NCI-H524 treated with DMSO at 0.1 percent for 48 hours (cell line): ENCODE data around the gene EIF4B.

Source experiments
- DNase-seq: peaks from one replicate; lab custom pipeline; 2025; lab: John Stamatoyannopoulos, UW

Gene EIF4B

DNA sequence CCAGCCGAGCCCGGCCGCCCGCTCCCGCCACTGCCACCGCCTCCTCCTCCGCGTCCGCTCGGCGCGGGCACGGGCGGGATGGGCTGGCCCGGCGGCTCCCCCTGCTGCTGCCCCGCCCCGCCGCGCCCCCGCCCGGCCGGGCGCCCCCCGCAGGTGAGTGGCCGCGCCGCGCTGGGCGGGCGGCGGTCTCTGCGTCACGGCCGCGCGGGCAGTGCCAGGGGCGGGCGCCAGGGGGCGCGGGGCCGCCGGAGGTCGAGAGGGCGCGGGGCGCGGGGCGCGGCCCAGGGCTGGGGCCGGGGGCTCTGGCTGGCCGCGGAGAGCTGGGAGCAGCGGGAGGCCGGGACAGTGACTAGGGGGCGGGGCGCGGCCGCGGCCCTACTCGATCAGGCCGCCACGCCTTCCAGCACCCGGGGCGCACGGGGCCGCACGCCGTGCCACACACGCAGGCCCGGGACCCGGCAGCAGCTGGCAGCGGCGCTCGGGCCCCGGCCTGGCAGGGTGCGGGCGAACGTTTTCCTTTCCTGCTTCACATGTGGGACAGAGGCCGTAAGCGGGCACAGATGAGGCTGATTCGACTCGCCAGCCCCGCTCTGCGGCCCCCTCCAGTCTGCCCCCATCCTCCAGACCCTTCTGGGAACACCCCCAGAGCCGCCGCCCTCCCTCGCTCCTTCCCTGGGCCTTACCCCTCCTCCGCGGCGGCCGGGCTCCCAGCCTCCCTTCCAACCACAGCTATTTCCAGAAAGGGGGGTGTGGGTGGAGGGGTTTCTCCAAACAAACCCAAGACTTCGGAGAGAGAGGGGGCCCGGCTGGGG is 41.2 kb downstream of the EIF4B start:
- DNase-seq, result no peak

DNA sequence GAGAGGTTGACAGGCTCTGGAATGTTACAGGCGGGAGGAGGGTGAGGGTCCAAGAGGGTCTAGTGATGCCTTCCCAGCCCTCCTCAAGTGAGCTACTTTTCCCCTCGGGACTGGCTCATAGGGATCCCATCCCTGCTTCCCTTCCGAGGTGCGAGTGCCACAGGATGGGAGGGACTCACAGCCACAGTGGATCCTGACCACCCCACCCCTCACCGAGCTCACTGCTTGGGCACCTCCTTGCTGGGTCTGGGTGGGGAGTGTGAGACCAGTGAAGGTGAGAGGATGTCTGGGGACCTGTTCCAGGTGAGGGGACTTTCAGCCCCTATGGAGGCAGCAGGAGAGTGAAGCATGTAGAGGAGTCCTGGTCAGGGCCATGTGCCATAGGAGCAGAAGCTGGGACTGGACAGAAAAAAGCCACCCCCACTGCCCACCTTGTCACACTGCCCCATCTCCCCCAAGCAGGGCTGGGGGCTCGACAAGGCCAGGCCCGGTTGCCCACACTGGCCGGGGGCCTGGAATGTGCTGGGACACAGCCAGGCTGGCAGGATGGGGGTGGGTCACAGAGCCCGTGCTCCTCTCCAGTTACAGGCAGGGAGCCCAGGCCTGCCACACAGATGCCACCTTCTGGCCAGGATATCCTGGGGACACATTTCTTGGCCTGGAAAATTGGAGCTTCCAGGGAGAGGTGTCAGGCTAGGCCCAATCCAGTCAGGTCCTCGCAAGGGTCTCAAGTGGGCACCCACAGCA is 42.0 kb downstream of the EIF4B start:
- no peak for DNase-seq

DNA sequence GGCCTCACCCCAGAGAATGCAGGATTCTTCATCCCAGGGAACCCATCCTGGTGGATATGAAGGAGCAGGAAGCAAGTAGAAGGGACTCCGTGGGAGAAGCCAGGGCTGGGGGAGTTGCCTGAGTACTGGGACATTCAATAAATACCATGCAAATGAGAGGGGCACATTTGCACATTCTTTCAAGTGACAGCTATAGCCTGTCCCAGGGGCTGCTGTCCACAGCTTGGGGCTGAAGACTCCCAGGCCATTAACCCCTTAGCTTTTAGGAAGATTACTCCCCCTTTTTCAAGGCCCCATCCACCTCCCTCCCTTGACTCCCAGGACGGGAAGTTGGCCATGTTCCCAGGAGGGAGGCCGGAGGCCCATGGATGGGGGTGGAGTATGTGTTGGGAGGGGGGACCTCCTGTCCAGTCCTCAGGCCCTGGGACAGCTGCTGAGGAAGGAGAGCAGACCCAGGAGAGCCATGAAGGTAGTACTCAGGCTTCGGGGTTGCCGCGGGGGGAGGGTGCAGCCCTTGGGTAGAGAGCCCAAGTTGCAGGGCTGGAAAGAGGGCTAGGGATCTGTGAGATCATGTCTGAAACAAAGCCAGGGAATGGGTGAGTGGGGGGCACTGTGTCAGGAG is 42.6 kb downstream of the EIF4B start:
- DNase-seq, result no peak

DNA sequence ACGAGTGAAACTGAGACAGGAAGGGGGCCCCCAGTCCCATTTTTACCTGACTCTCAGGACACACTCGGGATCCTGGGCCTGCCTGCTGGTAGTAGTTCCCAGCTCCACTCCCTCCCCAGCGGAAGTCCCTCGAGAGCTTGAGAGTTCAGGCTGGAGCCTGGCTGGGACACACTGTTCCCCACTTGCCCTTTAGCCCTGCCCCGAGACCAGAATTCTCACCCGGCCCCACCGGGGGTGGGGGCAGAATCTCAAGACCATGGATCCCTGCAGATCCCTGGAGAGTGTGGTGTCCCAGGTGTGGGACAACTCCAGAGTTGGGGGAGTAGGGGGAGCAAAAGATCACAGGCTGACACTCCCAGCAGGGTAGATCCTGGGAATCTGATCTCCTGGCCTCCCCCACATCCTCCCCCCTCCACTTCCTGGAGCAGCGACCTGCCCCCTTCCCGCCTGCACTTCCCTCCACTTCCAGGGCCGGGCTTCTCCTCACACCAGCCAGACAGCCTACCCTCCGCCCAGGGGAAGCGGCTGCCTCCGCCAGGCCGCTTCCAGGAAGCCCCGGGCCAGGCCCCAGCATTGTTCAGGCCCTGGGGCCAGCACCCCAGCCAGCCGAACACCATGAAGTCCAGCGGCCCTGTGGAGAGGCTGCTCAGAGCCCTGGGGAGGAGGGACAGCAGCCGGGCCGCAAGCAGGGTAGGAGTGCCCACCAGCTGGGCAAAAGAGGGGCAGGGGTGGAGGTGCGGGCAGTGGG is 43.5 kb downstream of the EIF4B start, which contains the start of gene TNS2:
TSS of gene TNS2 (plus strand) at position 495 of the 748 bp plus-strand sequence. CDS start at position 616, 121 bp downstream.
- no peak for DNase-seq

DNA sequence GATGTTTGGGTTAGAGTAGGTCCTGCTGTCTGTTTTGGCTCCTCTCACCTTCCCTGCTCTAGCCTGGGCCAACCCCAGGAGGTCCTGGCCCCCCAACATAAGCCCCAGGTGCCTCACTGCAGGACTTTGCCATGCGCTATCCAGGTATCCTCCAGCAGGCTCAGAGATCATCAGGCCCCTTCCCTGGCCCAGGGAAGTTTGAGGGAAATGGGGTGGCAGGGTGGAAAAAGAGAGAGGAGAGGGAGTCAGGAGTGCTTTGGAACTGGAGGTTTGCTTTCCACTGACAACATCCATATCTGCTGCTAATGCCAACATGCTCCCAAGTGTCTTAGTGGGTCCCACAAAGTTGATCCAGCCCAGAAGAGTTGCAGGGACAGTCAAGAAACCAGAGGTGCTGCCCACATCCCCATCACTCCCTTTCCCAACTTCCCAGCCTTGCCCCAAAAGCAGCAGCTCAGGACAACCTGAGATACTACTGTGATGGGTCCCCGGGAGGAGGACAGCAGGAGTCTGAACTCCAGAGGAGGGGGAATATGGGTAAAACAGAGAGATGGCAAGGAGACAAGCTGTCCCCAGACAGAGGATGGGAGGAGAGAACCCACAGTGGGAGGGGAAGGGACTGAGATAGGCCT is 44.3 kb downstream of the EIF4B start:
- no peak for DNase-seq

DNA sequence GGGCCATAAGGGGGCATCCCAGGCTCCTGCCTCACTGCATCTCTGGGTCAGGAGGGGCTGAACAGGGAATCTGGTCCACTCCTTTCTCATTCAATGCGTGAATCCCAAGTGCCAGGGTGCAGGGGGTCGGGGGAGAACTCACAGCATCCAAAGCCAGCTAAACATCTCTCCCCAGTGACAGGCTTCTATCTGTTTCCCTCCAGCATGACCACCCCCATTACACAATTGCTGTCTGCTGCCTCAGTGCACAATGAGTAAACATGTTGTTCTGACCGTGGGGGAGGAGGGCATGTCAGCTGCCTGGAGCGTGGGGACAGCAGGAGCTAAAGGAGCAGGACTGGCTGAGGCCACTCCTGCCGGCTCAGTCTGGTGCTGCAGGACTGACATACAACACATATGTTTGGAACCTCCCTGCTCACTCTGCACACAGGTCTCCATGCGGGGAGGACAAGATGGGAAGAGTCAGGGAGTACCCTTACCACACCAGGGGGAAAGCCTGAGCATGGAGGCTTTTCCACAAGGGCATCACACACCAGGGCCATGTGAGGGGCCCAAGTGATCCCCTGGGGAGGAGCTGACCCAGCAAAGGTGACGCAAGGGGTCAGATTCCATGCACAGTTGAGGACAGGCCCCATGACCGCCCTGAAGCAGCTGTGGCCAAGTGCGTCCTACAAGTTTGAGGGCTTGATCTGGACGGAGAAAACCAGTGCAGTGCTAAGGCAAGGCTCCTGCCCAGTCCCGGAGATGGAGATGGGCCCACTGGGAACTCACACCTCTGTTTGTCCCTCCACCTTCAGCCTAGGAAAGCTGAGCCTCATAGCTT is 45.0 kb downstream of the EIF4B start:
- DNase-seq, result no peak

DNA sequence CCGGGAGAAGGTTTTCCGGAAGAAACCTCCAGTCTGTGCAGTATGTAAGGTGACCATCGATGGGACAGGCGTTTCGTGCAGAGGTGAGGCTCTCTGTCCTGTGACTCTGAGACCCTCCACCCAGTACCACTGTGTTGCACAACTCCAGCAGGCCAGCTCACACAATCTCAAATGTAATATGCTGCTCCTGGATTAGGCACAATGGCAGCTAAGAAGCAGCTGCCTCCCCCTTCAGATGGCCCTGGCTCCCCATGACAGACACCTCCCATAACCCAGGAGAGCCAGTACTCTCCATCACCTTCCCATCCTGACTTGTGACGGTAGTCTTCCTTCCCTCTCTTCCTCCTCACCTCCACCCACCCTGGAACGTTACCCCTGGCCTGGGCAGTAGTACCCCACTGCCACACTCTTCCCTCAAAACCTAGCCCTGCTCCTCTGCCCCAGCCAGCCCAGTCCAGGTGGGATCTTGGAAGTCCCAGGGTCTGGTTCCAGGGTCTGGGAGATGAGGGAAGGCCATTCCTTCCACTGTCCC is 45.7 kb downstream of the EIF4B start:
- no peak for DNase-seq

DNA sequence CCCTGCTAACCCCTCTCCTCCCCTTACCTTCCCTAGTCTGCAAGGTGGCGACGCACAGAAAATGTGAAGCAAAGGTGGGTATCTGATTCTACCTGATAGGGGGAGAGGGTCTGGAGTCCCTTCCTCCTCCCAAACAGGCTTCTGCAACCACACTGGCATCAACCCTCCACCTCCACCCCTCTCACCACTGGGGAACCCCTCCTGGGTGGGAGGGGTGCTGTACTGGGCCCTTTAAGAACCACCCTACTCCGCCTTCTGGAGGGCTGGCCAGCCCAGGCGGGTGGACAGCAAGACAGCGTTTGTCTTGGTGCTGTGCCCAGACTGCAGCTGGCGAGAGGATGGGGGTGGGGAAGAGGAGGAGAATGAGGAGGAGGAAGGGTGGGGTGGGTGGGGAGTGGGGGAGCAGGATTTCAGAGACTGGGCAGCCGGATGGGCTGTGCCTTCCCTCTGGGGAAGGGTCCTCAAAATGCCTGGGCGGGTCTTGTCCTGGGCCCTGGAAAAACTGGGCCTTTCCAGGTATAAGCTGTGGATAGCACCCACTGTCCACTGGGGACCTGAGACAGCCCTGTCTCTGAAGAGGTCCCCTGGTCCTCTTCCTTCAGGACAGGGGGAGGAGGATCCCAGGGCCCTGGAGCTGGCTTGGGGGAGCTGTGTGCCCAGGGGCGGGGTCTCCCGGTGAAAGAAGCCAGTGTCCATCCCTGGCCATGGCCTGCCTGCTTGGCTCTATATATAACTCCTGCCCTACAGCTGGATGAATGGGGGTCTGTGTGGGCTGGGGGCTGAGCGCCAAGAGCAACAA is 46.4 kb downstream of the EIF4B start:
- DNase-seq, result no peak

DNA sequence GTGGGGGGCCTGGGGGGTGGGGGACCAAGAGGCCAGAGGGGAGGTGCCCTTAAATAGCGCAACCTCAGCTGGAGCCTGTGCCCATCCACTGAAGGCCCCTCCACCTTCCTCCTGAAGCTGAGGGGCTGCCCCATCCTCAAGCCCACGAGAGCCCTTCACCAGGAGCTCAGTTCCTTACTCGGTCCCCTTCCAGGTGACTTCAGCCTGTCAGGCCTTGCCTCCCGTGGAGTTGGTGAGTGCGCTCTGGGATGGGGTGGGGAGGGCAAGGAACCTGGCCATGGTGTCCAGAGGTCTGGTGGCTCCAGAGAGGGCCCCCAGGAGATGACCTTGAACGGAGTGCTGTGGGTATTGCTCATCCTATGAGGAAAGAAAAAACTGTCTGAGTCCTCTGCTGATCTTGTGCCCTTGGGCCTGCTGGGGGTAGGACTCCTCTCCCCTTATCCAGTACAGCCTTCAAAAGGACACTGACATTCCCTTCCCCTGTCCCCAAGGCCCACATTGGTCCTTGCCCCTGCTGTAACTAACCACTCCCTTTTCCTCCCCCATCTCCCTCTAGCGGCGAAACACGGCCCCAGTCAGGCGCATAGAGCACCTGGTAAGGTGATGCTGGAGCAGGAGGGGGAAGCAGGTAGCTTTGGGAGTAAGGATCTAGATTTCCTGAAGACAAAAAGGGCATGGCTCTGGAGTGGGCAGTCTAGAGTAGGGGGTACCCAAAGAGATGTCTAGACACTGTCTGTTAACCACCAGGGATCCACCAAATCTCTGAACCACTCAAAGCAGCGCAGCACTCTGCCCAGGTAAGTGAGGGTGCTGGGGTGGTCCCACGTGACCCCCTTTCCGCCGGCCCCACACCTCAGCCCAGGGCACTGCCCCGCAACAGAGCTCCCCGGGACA is 47.2 kb downstream of the EIF4B start:
- no peak for DNase-seq

DNA sequence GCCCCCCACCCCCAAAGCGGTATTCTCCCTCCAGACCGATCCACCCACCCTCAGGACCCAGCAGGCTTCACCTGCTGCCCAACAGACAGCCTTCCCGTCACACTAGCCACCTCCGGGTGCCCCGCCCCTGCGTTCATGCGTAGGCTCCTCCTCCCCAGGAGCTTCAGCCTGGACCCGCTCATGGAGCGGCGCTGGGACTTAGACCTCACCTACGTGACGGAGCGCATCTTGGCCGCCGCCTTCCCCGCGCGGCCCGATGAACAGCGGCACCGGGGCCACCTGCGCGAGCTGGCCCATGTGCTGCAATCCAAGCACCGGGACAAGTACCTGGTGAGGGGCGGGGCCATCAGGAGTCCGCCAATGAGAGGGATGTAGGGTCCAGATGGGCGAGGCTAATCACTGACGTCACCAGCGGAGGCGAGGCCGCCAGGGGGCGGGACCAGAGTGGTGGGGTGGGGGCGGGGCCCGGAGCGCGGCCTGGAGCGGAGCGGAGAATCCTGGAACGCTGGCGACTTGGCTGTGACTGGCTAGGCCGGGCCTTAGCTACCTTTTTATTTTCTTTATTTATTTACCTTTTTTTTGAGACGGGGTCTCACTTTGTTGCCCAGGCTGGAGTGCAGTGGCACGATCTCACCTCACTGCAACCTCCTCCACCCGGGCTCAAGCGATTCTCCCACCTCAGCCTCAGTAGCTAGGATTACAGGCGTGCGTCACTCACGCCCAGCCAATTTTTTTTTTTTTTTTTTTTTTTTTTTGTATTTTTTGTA is 48.0 kb downstream of the EIF4B start:
- DNase-seq, result peak; percentile 57

DNA sequence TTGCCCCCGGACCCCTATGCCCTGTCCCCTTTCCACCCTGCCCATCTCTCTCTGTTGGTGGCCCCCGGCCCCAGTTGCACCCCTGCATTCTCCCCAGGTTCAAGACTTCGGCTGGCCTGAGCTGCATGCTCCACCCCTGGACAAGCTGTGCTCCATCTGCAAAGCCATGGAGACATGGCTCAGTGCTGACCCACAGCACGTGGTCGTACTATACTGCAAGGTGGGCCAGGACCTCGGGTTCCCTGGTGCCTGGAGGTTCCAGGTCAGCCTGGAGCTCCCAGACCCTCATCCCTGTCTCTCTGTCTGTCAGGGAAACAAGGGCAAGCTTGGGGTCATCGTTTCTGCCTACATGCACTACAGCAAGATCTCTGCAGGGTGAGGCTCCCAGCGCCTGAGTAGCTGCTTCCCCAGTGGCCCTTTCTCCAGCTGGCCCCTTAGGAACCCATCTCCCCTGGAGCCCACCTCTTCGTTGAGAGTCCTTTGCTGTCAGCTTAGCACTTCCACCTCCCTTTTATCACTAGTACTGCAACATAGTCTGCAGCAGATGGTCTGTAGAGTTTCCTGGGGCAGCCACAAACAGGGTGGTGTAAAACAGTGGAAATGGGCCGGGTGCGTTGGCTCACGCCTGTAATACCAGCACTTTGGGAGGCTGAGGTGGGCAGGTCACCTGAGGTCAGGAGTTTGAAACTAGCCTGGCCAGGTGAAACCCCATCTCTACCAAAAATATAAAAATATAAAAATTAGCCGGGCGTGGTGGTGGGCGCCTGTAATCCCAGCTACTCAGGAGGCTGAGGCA is 49.4 kb downstream of the EIF4B start:
- no peak for DNase-seq

DNA sequence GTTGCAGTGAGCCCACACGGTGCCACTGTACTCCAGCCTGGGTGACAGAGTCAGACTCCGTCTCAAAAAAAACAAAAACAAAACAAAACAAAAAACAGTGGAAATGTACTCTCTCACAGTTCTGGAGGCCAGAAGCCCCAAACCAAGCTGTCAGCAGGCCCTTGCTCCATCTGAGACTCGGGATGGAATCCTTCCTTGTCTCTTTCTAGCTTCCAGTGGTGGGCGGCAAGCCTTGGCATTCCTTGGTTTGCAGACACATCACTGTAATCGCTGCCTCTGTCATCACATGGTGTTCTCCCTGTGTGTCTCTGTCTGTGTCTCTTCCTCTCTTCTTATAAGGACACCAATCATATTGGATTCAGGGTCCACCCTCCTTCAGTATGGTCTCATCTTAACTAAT is 50.0 kb downstream of the EIF4B start:
- no peak for DNase-seq

DNA sequence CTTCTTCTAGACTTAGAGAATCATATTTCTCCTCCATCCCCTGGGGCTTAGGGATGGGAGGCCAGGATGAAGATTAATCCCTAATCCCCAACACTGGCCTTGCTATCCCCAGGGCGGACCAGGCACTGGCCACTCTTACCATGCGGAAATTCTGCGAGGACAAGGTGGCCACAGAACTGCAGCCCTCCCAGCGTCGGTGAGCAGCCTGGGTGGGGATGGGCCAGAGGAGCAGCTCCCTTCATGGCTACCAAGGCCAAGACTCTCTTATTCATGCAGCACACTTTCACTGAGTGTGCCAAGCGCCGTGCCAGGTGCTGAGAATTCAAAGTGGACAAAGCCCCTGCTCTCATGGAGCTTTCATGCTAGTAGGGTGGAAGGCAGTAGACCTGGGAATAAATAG is 50.6 kb downstream of the EIF4B start:
- no peak for DNase-seq

DNA sequence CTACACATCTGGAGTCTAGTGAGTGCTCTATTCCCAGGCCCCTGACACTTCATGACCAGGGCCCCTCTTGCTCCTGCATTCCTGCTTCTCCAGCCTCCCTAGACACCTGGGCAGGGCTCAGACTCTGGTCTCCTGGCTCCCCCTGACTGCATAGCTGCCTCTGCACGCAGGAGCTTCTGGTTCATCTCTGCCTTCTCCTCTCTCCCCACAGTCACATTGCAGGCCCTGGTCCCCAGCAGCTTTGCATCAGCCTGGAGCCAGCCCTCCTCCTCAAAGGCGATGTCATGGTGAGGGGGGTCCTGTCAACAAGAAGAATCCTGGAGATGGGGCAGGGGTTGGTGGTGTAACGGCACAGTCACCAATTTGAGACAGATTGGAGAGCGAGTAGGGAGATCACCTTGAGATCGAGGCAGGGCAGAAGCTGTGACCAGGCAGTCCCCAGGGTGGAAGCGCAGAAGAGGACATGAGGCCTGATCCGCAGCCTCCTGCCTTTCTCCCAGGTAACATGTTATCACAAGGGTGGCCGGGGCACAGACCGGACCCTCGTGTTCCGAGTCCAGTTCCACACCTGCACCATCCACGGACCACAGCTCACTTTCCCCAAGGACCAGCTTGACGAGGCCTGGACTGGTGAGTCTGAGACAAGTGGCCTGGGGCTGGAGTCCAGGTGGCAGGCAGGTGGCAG is 51.7 kb downstream of the EIF4B start:
- DNase-seq, result no peak

DNA sequence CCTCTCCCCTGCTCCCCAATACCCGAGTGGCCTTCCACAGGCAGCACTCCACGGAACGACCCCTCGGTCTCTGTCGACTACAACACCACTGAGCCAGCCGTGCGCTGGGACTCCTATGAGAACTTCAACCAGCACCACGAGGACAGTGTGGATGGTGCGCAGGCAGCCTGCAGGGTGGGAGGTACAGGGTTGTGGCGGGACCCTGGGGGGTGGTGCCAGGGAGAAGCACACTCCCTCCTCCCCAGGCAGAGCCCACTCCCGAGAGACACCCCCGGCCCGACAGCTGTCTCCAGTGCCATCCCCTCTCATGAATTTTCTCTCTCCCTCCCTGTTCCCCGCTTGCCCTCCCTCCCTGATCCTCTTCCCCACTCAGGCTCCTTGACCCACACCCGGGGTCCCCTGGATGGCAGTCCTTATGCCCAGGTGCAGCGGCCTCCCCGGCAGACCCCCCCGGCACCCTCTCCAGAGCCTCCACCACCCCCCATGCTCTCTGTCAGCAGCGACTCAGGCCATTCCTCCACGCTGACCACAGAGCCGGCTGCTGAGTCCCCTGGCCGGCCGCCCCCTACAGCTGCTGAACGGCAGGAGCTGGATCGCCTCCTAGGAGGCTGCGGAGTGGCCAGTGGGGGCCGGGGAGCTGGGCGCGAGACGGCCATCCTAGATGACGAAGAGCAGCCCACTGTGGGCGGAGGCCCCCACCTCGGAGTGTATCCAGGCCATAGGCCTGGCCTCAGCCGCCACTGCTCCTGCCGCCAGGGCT is 52.6 kb downstream of the EIF4B start:
- DNase-seq, result no peak
